ENCODE data around the gene DPH1. TPM values are rescaled to one million over a fixed set of nuclear protein-coding genes. Genes with fewer than 3 reads are reported as not detected.

Gene DPH1
- polyA plus RNA-seq, 2 of the 4 experiments (the other 2 are of a cell fraction), result 25.5 to 33.6 TPM

DNA sequence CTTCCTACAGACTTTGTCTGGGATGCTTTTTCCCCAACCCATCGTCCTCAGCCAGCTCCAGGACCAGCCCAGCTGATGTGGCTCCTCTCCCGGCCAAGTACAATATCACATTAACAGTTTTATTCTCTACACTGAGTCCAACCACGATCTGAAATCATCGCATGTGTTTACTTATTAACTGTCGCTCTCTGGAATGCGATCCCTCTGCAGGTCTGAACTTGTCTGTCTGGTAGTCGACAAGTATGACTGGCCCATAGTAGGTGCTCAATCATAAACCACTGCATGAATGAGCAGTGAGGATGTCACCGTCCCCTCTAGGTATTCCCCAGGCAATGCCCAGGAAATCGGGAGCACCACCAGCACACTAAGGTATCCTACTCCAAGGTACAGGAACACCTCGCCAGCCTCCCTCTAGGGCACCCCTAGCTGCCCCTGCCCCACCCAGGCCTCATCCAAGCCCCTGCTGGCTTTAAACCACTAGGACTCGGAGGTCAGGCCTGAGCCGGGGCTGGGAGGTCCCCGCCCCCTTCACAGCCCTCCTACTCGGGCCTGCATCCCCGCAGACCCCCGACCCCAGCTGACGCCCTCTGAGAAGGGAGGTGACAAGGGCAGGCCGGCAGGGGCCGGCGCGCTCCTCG, 32.5 kb upstream of the DPH1 start:
- TF ChIP-seq, protein P1, sequence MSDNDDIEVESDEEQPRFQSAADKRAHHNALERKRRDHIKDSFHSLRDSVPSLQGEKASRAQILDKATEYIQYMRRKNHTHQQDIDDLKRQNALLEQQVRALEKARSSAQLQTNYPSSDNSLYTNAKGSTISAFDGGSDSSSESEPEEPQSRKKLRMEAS (IDR thresholded peaks at IDR 0.05), result peak; percentile 35; the same call in 1 of the 2 replicates
- TF ChIP-seq HOXB5 (CRISPR knock-in tag; IDR thresholded peaks at IDR 0.05) (no peak), MYC (IDR thresholded peaks at IDR 0.05; ENCODE audit: borderline replicate concordance, low read length) (0 out of 2 replicates have a peak, but pooled peaks have one; percentile 37), SREBF2 (IDR thresholded peaks at IDR 0.05) (no peak), RAD21 (conservative IDR thresholded peaks at IDR 0.05 in 1 of 2, IDR thresholded peaks at IDR 0.05 in 1 of 2) (peak in 1 of 2 experiments; percentile 16; a peak in 1 of 5 replicates), CHD4 (IDR thresholded peaks at IDR 0.05; ENCODE audit: borderline replicate concordance) (no peak), FOSL2 (IDR thresholded peaks at IDR 0.05) (no peak), FOSL2 (CRISPR knock-in tag; IDR thresholded peaks at IDR 0.05) (no peak), KDM1A (IDR thresholded peaks at IDR 0.05; ENCODE audit: low read depth) (peak; percentile 78; the same call in 1 of the 2 replicates)
- H3K4me1 ChIP-seq, result peaks cover 48% of the 10 kb centered on the region
- peak overlapping the region; percentile 58 for H3K4me3 ChIP-seq
- POLR2A ChIA-PET, result interaction anchor here (0.6 to 3.1 kb wide), 4 partner anchors 9 to 280 kb away, joined by 4 to 15 read pairs (median 6); partner anchors contain the start of gene RTN4RL1
- H3K9me3 ChIP-seq, result no peaks in the 10 kb centered on the region
- CTCF ChIA-PET, result interaction anchor here (1.1 to 10.6 kb wide), 5 partner anchors 13 to 87 kb away, joined by 4 to 81 read pairs (median 5); partner anchors contain the start of gene RTN4RL1
- ATAC-seq (peak; percentile 64 to 68), FAIRE-seq (peak; percentile 99), DNase-seq (ENCODE audit: low read depth in 1 of 2, low spot score in 1 of 2) (peak; percentile 60 to 78)
- H3K27ac ChIP-seq, result peak overlapping the region; percentile 95 to 96
- WGBS (ENCODE audit: missing lambda C conversion rate), result 14% methylated on average over 11 of the region's 22 CpGs
- H3K4me2 ChIP-seq, result peak overlapping the region; percentile 93

DNA sequence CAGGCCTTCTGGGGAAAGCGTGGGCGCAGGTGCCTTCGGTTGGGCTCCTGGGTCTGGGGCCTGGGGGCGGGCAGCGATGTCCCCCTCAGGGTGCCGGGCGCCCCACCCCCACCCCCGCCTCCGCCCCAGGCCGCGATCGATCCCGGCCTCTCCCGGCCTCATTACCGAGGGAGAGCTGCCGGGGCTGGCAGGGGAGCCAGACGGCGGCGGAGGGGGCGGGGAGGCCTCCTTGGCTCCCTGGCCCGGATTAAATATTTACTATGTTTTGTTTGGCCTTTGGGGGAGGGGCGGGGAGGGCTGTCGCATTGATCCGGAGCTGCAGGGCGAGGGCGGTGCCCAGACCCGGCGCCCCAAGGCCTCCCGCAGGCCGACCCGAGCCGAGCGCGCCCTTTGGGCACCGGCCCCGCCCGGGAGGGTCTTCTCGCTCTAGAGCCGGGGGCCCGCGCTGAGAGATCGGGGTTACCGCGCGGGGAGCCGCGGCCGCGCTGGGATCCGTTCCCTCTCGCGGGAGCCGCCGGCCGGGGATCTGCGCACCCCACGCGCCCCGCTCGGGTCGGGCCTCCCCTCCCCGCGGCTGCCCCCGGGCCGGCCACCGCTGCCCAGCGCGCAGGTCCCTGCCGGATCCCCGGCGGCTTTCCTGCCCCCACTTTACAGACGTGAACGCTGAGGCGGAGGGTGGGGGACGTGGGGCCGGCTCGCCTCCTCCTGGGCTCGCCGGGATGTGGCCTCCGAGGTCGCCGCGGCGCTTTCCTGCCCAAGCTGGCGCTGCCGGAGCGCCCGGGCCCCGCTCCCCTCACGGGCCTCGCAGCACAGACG, 31.8 kb upstream of the DPH1 start:
- peaks cover 48% of the 10 kb centered on the region for H3K4me1 ChIP-seq
- no peaks in the 10 kb centered on the region for H3K9me3 ChIP-seq
- ChIA-PET POLR2A (interaction anchor here (0.6 to 3.1 kb wide), 4 partner anchors 10 to 281 kb away, joined by 4 to 15 read pairs (median 6); partner anchors contain the start of gene RTN4RL1), CTCF (interaction anchor here (0.5 to 10.6 kb wide), 5 partner anchors 10 to 88 kb away, joined by 4 to 81 read pairs (median 6); partner anchors contain the start of gene RTN4RL1)
- peak; percentile 71 to 81 for DNase-seq (ENCODE audit: low read depth in 1 of 2, low spot score in 1 of 2)
- H3K4me3 ChIP-seq, result peak overlapping the region; percentile 58
- 23% methylated on average over 15 of the region's 92 CpGs for WGBS (ENCODE audit: missing lambda C conversion rate)
- peak overlapping the region; percentile 93 for H3K4me2 ChIP-seq
- H3K27ac ChIP-seq, result peak overlapping the region; percentile 95 to 96
- FAIRE-seq, result no peak
- ATAC-seq, result peak; percentile 64 to 66
- TF ChIP-seq JUN (IDR thresholded peaks at IDR 0.05) (peak in 1 of 2 experiments; percentile 71; a peak in 3 of 5 replicates), FOSL2 (IDR thresholded peaks at IDR 0.05) (no peak), FOSL2 (CRISPR knock-in tag; IDR thresholded peaks at IDR 0.05) (peak; percentile 4; the same call in 1 of the 2 replicates), CHD2 (IDR thresholded peaks at IDR 0.05; ENCODE audit: low read length, partially characterized antibody) (peak; percentile 44), RAD21 (conservative IDR thresholded peaks at IDR 0.05 in 1 of 2, IDR thresholded peaks at IDR 0.05 in 1 of 2) (0 out of 5 replicates have a peak, but pooled peaks of 1 of the 2 experiments have one; percentile 15), PHF8 (IDR thresholded peaks at IDR 0.05; ENCODE audit: borderline replicate concordance, low read depth) (no peak), KDM1A (IDR thresholded peaks at IDR 0.05; ENCODE audit: low read depth) (peak; percentile 60; the same call in 1 of the 2 replicates)
- TF ChIP-seq, protein P2, sequence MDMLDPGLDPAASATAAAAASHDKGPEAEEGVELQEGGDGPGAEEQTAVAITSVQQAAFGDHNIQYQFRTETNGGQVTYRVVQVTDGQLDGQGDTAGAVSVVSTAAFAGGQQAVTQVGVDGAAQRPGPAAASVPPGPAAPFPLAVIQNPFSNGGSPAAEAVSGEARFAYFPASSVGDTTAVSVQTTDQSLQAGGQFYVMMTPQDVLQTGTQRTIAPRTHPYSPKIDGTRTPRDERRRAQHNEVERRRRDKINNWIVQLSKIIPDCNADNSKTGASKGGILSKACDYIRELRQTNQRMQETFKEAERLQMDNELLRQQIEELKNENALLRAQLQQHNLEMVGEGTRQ (IDR thresholded peaks at IDR 0.05), result no peak
- TF ChIP-seq, protein P3, sequence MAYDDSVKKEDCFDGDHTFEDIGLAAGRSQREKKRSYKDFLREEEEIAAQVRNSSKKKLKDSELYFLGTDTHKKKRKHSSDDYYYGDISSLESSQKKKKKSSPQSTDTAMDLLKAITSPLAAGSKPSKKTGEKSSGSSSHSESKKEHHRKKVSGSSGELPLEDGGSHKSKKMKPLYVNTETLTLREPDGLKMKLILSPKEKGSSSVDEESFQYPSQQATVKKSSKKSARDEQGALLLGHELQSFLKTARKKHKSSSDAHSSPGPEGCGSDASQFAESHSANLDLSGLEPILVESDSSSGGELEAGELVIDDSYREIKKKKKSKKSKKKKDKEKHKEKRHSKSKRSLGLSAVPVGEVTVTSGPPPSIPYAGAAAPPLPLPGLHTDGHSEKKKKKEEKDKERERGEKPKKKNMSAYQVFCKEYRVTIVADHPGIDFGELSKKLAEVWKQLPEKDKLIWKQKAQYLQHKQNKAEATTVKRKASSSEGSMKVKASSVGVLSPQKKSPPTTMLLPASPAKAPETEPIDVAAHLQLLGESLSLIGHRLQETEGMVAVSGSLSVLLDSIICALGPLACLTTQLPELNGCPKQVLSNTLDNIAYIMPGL (CRISPR knock-in tag; IDR thresholded peaks at IDR 0.05; ENCODE audit: borderline replicate concordance), result no peak
- TF ChIP-seq, protein P4, sequence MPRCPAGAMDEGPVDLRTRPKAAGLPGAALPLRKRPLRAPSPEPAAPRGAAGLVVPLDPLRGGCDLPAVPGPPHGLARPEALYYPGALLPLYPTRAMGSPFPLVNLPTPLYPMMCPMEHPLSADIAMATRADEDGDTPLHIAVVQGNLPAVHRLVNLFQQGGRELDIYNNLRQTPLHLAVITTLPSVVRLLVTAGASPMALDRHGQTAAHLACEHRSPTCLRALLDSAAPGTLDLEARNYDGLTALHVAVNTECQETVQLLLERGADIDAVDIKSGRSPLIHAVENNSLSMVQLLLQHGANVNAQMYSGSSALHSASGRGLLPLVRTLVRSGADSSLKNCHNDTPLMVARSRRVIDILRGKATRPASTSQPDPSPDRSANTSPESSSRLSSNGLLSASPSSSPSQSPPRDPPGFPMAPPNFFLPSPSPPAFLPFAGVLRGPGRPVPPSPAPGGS (IDR thresholded peaks at IDR 0.05), result peak; percentile 62; the same call in 1 of the 3 replicates
- TF ChIP-seq, protein P5, sequence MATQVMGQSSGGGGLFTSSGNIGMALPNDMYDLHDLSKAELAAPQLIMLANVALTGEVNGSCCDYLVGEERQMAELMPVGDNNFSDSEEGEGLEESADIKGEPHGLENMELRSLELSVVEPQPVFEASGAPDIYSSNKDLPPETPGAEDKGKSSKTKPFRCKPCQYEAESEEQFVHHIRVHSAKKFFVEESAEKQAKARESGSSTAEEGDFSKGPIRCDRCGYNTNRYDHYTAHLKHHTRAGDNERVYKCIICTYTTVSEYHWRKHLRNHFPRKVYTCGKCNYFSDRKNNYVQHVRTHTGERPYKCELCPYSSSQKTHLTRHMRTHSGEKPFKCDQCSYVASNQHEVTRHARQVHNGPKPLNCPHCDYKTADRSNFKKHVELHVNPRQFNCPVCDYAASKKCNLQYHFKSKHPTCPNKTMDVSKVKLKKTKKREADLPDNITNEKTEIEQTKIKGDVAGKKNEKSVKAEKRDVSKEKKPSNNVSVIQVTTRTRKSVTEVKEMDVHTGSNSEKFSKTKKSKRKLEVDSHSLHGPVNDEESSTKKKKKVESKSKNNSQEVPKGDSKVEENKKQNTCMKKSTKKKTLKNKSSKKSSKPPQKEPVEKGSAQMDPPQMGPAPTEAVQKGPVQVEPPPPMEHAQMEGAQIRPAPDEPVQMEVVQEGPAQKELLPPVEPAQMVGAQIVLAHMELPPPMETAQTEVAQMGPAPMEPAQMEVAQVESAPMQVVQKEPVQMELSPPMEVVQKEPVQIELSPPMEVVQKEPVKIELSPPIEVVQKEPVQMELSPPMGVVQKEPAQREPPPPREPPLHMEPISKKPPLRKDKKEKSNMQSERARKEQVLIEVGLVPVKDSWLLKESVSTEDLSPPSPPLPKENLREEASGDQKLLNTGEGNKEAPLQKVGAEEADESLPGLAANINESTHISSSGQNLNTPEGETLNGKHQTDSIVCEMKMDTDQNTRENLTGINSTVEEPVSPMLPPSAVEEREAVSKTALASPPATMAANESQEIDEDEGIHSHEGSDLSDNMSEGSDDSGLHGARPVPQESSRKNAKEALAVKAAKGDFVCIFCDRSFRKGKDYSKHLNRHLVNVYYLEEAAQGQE (IDR thresholded peaks at IDR 0.05), result 0 out of 2 replicates have a peak, but pooled peaks have one; percentile 27
- TF ChIP-seq, protein P6, sequence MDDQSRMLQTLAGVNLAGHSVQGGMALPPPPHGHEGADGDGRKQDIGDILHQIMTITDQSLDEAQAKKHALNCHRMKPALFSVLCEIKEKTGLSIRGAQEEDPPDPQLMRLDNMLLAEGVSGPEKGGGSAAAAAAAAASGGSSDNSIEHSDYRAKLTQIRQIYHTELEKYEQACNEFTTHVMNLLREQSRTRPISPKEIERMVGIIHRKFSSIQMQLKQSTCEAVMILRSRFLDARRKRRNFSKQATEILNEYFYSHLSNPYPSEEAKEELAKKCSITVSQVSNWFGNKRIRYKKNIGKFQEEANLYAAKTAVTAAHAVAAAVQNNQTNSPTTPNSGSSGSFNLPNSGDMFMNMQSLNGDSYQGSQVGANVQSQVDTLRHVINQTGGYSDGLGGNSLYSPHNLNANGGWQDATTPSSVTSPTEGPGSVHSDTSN (IDR thresholded peaks at IDR 0.05), result 0 out of 2 replicates have a peak, but pooled peaks have one; percentile 25

Data from A549 (cell line).